NT2/D1 (cell line): ENCODE measurements around the gene PCDHGB3.

ENCODE experiments used
- DNase-seq: peaks from one replicate; pipeline ENCODE4 v3.0.0-alpha.2; 2011; ENCODE audit warnings: low read depth, low spot score
- H3K27me3 ChIP-seq: 2 replicates; pipeline ENCODE4 v1.6.0; 2011; ENCODE audit warnings: mild to moderate bottlenecking; ENCODE audit not compliant: insufficient read length, insufficient read depth
- H3K36me3 ChIP-seq: 2 replicates; pipeline ENCODE4 v1.6.1; 2011; ENCODE audit warnings: mild to moderate bottlenecking, low read length, mixed read lengths; ENCODE audit not compliant: insufficient read depth, insufficient read length
- H3K4me1 ChIP-seq: 2 replicates; pipeline ENCODE4 v1.5.1; 2011; ENCODE audit not compliant: insufficient read depth, insufficient read length
- H3K4me3 ChIP-seq: 2 replicates; pipeline ENCODE4 v1.5.1; 2011; ENCODE audit warnings: low read depth; ENCODE audit not compliant: insufficient read length
- H3K9ac ChIP-seq: 2 replicates; pipeline ENCODE4 v1.6.0; 2011; ENCODE audit warnings: low read depth; ENCODE audit not compliant: insufficient read length
- H3K9me3 ChIP-seq: 2 replicates; pipeline ENCODE4 v1.5.1; 2011; ENCODE audit warnings: mild to moderate bottlenecking, low read length; ENCODE audit not compliant: insufficient read depth
- SUZ12 ChIP-seq: IDR thresholded peaks from 2 replicates; pipeline ENCODE4 v1.6.1; 2011; ENCODE audit not compliant: insufficient read length, insufficient read depth; ENCODE audit errors: extremely low read depth
- YY1 ChIP-seq: IDR thresholded peaks from 2 replicates; pipeline ENCODE4 v1.6.1; 2011; ENCODE audit not compliant: insufficient read length, insufficient read depth
- ZNF274 ChIP-seq: IDR thresholded peaks from 2 replicates; pipeline ENCODE4 v1.6.1; 2011; ENCODE audit warnings: mild to moderate bottlenecking, low read depth, low read length

The PCDHGB3 gene

DNA sequence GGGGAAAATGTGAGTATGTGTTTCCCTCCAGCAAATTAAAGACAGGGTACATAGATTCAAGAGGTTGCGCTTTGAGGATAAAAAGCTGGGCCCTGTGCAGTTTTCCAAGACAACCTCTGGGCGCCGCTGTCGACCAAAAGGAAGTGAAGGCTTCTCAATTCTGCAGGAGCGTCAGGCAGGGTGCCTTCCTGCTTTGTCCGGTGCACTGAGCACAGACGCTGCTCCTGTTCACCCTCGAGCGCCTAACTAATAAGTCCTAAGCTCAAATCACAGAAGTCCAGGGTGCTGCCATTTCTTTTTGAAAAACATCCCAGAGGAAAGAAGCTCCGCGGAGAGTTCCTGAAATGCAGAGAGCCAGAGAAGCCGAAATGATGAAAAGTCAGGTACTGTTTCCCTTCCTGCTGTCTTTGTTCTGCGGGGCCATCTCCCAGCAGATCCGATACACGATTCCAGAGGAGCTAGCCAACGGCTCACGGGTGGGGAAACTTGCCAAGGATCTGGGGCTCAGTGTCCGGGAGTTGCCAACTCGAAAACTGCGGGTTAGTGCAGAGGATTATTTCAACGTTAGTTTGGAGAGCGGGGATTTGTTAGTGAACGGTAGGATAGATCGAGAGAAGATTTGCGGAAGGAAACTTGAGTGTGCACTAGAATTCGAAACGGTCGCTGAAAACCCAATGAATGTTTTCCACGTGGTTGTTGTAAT lies 20.0 kb upstream of the PCDHGB3 start, which contains the start of gene PCDHGB1:
TSS of gene PCDHGB1 (plus strand) at position 183 of the 703 bp plus-strand sequence. CDS start at position 345, 162 bp downstream.
- Histone ChIP-seq H3K36me3 (no peaks in the 10 kb centered on the region), H3K9me3 (peaks cover 34% of the 10 kb centered on the region), H3K4me1 (no peaks in the 10 kb centered on the region), H3K9ac (no peak within 1 kb of the TSS), H3K4me3 (no peak within 1 kb of the TSS), H3K27me3 (no peaks in the 10 kb centered on the region)
- no peak for TF ChIP-seq YY1
- TF ChIP-seq SUZ12 = no peak
- TF ChIP-seq ZNF274 = no peak
- DNase-seq = no peak

GRCh38 chr5:141351591-141351990 lies 18.5 kb upstream of the PCDHGB3 start:
- TF ChIP-seq ZNF274 (no peak), SUZ12 (no peak), YY1 (no peak)
- H3K4me1 ChIP-seq = no peaks in the 10 kb centered on the region
- no peak for DNase-seq
- peaks cover 45% of the 10 kb centered on the region for H3K9me3 ChIP-seq
- H3K4me3 ChIP-seq = no peak overlapping the region
- no peak overlapping the region for H3K9ac ChIP-seq
- H3K36me3 ChIP-seq = no peaks in the 10 kb centered on the region
- no peaks in the 10 kb centered on the region for H3K27me3 ChIP-seq

- Histone ChIP-seq H3K4me1 (no peaks in the 10 kb centered on the region), H3K36me3 (no peaks in the 10 kb centered on the region), H3K9me3 (peaks cover 51% of the 10 kb centered on the region), H3K9ac (no peak within 1 kb of the TSS), H3K27me3 (no peaks in the 10 kb centered on the region), H3K4me3 (no peak within 1 kb of the TSS)
- TF ChIP-seq SUZ12 = no peak
- TF ChIP-seq ZNF274 = no peak
- TF ChIP-seq YY1 = no peak
- DNase-seq = no peak
These were observed 15.1 kb upstream of the PCDHGB3 start, which contains the start of gene PCDHGA4 for GRCh38 chr5:141354900-141355469. PCDHGA4 (plus strand) TSS chr5:141355021; CDS start chr5:141355108, 87 bp downstream.

DNA sequence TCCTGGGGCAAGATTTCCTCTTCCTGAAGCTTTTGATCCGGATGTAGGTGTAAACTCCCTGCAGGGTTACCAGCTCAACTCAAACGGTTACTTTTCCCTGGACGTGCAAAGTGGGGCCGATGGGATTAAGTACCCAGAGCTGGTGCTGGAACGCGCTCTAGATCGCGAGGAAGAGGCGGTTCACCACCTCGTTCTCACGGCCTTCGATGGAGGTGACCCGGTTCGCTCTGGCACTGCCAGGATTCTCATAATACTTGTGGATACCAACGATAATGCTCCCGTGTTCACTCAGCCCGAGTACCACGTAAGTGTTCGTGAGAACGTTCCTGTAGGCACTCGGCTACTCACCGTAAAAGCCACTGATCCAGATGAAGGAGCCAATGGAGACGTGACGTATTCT lies 14.4 kb upstream of the PCDHGB3 start:
- Histone ChIP-seq H3K4me1 (no peaks in the 10 kb centered on the region), H3K27me3 (no peaks in the 10 kb centered on the region), H3K36me3 (no peaks in the 10 kb centered on the region), H3K9ac (no peak overlapping the region), H3K9me3 (peaks cover 47% of the 10 kb centered on the region), H3K4me3 (no peak overlapping the region)
- DNase-seq = no peak
- TF ChIP-seq YY1 (no peak), SUZ12 (no peak), ZNF274 (no peak)

GRCh38 chr5:141356133-141356532 lies 13.9 kb upstream of the PCDHGB3 start:
- Histone ChIP-seq H3K4me1 (no peaks in the 10 kb centered on the region), H3K4me3 (no peak overlapping the region), H3K9ac (no peak overlapping the region), H3K27me3 (no peaks in the 10 kb centered on the region), H3K36me3 (no peaks in the 10 kb centered on the region), H3K9me3 (peaks cover 42% of the 10 kb centered on the region)
- DNase-seq = no peak
- TF ChIP-seq YY1 (no peak), SUZ12 (no peak), ZNF274 (no peak)

GRCh38 chr5:141356950-141357349 lies 13.1 kb upstream of the PCDHGB3 start:
- Histone ChIP-seq H3K9me3 (peaks cover 37% of the 10 kb centered on the region), H3K4me3 (no peak overlapping the region), H3K9ac (no peak overlapping the region), H3K27me3 (no peaks in the 10 kb centered on the region), H3K36me3 (no peaks in the 10 kb centered on the region), H3K4me1 (no peaks in the 10 kb centered on the region)
- no peak for DNase-seq
- TF ChIP-seq YY1 (no peak), SUZ12 (no peak), ZNF274 (no peak)

GRCh38 chr5:141359790-141360426 lies 10.1 kb upstream of the PCDHGB3 start, which contains the start of gene PCDHGB2:
PCDHGB2 (plus strand) TSS chr5:141359994; CDS start chr5:141360136, 142 bp downstream.
- Histone ChIP-seq H3K4me1 (no peaks in the 10 kb centered on the region), H3K9me3 (peaks cover 44% of the 10 kb centered on the region), H3K36me3 (no peaks in the 10 kb centered on the region), H3K27me3 (no peaks in the 10 kb centered on the region), H3K9ac (no peak within 1 kb of the TSS), H3K4me3 (no peak within 1 kb of the TSS)
- no peak for TF ChIP-seq YY1
- no peak for TF ChIP-seq ZNF274
- no peak for TF ChIP-seq SUZ12
- no peak for DNase-seq
